ENCODE data around the gene EEF1AKMT4.

Gene EEF1AKMT4

DNA sequence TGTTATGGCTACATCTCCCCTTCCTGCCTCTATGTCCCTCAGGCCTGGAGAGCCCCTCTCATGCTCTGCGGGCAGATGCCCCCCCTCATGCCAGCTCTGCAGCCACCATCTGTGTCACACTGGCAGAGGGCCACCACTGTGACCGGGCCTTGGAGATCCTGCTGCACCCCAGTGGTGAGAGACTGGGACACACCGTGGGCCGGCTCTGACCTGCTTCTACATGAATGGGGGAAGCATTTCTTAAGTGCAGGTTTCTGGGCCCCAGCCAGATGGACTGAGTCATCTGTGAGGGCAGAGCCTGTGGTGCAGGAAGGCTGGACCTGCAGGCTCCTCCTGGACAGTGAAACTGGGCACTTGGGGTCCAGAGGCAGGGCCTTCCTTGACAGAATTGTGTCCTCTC lies 15.2 kb upstream of the EEF1AKMT4 start:
- CTCF ChIA-PET, result interaction anchor here (1.1 kb wide), 1 partner anchor 16 kb away, joined by 3 read pairs; the partner anchor contains the start of gene EEF1AKMT4
- TF ChIP-seq, protein P1, sequence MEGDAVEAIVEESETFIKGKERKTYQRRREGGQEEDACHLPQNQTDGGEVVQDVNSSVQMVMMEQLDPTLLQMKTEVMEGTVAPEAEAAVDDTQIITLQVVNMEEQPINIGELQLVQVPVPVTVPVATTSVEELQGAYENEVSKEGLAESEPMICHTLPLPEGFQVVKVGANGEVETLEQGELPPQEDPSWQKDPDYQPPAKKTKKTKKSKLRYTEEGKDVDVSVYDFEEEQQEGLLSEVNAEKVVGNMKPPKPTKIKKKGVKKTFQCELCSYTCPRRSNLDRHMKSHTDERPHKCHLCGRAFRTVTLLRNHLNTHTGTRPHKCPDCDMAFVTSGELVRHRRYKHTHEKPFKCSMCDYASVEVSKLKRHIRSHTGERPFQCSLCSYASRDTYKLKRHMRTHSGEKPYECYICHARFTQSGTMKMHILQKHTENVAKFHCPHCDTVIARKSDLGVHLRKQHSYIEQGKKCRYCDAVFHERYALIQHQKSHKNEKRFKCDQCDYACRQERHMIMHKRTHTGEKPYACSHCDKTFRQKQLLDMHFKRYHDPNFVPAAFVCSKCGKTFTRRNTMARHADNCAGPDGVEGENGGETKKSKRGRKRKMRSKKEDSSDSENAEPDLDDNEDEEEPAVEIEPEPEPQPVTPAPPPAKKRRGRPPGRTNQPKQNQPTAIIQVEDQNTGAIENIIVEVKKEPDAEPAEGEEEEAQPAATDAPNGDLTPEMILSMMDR (IDR thresholded peaks at IDR 0.05; ENCODE audit: control extremely low read depth, extremely low read depth, low read depth, missing control alignments), result no peak
- DNase-seq (ENCODE audit: extremely low spot score), result no peak
- POLR2A ChIA-PET, result interaction anchor here (0.6 kb wide), 1 partner anchor 37 kb away, joined by 3 read pairs; no protein-coding TSS in a partner anchor

DNA sequence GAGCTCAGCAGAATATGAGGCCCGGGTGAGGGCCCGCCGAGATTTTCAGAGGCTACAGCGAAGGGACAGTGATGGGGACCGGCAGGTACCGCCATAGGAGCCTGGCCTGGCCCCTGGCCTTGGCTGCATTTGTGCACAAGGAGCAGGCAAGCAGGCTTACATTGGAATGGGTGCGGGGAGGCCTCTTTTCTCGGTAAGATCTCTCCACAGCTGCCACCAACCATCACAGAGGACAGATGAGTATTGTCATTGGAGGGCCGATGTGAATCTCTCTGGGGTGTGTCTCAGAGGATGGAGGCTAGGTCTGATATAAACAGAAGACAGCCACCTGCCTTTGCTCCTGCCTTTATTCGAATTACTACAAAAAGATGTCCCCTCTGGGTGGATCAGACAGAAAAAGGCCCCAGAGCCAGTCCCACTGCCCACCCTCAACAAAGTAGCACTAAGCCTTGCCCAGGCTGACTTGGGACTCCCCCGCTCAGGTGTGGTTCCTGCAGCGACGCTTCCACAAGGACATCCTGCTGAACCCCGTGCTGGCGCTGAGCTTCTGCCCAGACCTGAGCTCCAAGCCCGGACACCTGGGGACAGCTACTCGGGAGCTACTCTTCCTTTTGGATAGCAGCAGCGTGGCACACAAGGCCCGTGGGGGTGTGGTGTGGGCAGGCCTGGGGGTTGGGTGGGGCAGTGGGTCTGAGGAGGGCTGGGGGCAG lies 14.6 kb upstream of the EEF1AKMT4 start:
- DNase-seq (ENCODE audit: extremely low spot score), result no peak
- ChIA-PET CTCF (interaction anchor here (1.1 kb wide), 1 partner anchor 15 kb away, joined by 3 read pairs; the partner anchor contains the start of gene EEF1AKMT4), POLR2A (no interaction called here)
- TF ChIP-seq, protein P1 (IDR thresholded peaks at IDR 0.05; ENCODE audit: control extremely low read depth, extremely low read depth, low read depth, missing control alignments), result no peak

DNA sequence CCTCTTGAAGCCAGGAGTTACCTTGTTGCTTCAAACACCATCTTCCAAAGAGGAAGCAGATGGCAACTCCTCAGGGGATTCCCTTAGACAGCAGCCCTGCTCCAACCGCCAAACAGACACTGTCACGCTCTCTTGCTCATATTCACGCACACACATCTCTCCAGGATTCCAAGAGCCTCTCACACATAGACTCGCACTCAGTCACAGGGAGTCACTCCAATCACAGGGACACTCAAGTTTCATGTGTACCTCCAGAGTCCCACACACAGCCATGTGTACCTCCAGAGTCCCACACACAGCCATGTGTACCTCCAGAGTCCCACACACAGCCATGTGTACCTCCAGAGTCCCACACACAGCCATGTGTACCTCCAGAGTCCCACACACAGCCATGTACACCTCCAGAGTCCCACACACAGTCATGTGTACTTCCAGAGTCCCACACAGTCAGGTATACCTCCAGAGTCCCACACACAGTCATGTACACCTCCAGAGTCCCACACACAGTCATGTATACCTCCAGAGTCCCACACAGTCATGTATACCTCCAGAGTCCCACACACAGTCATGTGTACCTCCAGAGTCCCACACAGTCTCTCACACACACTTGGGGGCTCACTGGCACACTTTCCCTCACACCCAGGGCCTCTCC lies 14.0 kb upstream of the EEF1AKMT4 start:
- POLR2A ChIA-PET, result no interaction called here
- DNase-seq (ENCODE audit: extremely low spot score), result no peak
- TF ChIP-seq, protein P1 (IDR thresholded peaks at IDR 0.05; ENCODE audit: control extremely low read depth, extremely low read depth, low read depth, missing control alignments), result no peak
- CTCF ChIA-PET, result interaction anchor here (1.0 to 7.8 kb wide), 2 partner anchors 7 to 11 kb away, joined by 4 to 98 read pairs; partner anchors contain the start of gene VWA5B2

DNA sequence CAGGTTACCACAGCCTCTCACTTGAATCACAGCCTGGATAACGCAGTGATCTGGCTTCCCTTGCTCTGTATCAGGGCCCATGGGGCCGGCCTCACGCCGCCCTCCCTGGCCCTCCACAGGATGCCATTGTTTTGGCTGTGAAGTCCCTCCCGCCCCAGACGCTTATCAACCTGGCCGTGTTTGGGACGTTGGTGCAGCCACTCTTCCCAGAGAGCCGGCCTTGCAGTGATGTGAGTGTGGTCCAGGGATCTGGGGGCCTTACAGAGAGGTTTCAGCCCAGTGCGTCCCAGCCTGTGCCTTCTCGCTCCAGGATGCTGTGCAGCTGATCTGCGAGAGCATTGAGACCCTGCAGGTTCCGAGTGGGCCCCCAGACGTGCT lies 13.4 kb upstream of the EEF1AKMT4 start:
- ChIA-PET CTCF (interaction anchor here (1.0 to 7.8 kb wide), 2 partner anchors 8 to 10 kb away, joined by 4 to 98 read pairs; partner anchors contain the start of gene VWA5B2), POLR2A (no interaction called here)

DNA sequence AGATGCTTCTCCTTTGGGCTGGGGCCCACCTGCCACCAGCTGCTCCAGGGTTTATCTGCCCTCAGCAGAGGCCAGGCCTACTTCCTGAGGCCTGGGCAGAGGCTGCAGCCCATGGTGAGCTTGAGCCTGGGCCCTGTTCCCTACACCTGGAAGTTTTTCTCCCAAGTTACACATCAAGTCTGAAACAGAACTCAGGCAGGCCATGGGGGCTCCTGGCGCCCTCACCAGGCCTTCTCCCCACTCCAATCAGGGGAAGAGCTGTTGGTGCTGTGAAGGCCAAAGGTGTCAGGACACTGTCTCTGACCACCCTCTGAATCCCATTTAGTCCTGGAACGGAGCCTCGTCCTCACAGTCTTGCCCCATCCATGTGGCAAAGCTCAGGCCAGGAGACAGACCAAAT lies 12.8 kb upstream of the EEF1AKMT4 start:
- no peak for DNase-seq (ENCODE audit: extremely low spot score)
- POLR2A ChIA-PET, result no interaction called here
- CTCF ChIA-PET, result interaction anchor here (1.0 to 7.8 kb wide), 4 partner anchors 9 to 14 kb away, joined by 3 to 98 read pairs (median 4); partner anchors contain the start of genes EEF1AKMT4 and VWA5B2
- TF ChIP-seq, protein P1 (IDR thresholded peaks at IDR 0.05; ENCODE audit: control extremely low read depth, extremely low read depth, low read depth, missing control alignments), result no peak

More for the DNA sequence above, 13.4 kb upstream of the EEF1AKMT4 start:
- TF ChIP-seq, protein P1 (IDR thresholded peaks at IDR 0.05; ENCODE audit: control extremely low read depth, extremely low read depth, low read depth, missing control alignments), result no peak
- no peak for DNase-seq (ENCODE audit: extremely low spot score)

DNA sequence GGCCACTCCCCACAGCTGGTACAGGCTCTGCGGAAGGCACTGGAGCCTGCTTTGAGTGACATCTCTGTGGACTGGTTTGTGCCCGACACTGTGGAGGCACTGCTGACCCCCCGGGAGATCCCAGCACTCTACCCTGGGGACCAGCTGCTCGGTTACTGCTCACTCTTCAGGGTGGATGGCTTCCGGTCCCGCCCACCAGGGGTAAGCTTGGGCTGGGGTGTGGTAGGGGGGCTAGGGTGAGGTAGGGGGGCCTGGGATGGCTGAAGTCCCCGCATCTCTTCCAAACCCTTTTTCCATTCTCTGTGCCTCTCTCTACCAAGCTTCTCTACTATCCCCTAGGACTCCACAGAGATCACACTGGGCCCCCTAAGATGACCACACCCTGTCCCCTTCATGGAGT lies 12.3 kb upstream of the EEF1AKMT4 start:
- TF ChIP-seq, protein P1 (IDR thresholded peaks at IDR 0.05; ENCODE audit: control extremely low read depth, extremely low read depth, low read depth, missing control alignments), result no peak
- ChIA-PET POLR2A (no interaction called here), CTCF (interaction anchor here (1.0 to 7.8 kb wide), 3 partner anchors 9 to 14 kb away, joined by 3 to 98 read pairs (median 3); partner anchors contain the start of genes EEF1AKMT4 and VWA5B2)
- DNase-seq (ENCODE audit: extremely low spot score), result no peak
